Measurements from ENCODE around the gene ARSJ. TPM values are rescaled to one million over a fixed set of nuclear protein-coding genes. Genes with fewer than 3 reads are reported as not detected.
"Not testable (repeated sequence)": the region's sequence is repeated elsewhere in the genome, so short reads cannot be mapped to it uniquely, and the experiment has no call there.

Gene ARSJ
- total RNA-seq, 4 donors from 2014 or later: 1.0 to 3.3 (median 1.4) TPM

DNA sequence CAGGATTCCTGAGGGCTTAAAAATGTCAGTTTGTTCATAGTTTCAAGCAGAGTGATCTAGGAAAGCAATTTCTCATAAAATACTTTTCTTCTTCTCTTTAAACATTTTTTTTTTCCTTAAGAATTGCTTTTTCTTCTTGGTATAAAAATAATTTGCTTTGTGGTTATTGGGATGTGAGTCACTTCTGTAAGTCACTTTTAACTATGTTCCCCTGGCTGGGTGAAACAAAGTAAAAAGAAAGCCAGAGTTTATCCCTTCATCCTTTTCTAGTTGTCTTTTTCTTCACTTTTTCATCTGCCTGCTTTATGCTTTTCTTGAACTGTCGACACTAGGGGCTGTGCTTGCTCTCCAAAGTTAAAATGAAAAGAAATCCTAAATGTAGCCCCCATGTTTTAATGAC, 33.5 kb downstream of the ARSJ start:
- no peak overlapping the region for H3K4me3 ChIP-seq
- H3K4me1 ChIP-seq: peaks cover 0 to under 1% (median 0%) of the 10 kb centered on the region in 4 donors
- no peak overlapping the region for H3K27ac ChIP-seq
- no peaks in the 10 kb centered on the region for H3K36me3 ChIP-seq
- TF ChIP-seq, protein P1, sequence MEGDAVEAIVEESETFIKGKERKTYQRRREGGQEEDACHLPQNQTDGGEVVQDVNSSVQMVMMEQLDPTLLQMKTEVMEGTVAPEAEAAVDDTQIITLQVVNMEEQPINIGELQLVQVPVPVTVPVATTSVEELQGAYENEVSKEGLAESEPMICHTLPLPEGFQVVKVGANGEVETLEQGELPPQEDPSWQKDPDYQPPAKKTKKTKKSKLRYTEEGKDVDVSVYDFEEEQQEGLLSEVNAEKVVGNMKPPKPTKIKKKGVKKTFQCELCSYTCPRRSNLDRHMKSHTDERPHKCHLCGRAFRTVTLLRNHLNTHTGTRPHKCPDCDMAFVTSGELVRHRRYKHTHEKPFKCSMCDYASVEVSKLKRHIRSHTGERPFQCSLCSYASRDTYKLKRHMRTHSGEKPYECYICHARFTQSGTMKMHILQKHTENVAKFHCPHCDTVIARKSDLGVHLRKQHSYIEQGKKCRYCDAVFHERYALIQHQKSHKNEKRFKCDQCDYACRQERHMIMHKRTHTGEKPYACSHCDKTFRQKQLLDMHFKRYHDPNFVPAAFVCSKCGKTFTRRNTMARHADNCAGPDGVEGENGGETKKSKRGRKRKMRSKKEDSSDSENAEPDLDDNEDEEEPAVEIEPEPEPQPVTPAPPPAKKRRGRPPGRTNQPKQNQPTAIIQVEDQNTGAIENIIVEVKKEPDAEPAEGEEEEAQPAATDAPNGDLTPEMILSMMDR (IDR thresholded peaks at IDR 0.05): no peak
- no peak for TF ChIP-seq POLR2A (IDR thresholded peaks at IDR 0.05)
- H3K27me3 ChIP-seq: no peaks in the 10 kb centered on the region
- H3K9me3 ChIP-seq: no peaks in the 10 kb centered on the region
- no peak for DNase-seq

DNA sequence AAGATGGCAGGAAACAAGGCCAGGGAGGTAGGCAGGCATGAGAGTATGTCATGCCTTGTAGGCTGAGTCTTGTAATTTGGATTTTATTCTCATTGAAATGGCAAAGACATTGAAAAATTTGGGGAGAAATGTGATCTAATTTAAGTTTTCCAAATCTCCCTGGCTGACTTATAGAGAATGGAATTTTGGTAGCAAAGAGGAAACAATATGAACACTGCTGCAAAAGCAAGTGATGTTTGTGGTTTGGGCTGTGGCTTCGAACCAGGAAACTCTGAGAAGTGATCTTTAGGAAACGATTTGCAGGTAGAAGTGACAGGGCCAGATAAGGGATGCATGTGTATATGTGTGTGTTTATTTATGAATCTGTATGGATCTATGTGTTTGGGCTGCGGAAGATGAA, 35.6 kb downstream of the ARSJ start:
- no peak for DNase-seq
- TF ChIP-seq, protein P1 (IDR thresholded peaks at IDR 0.05): no peak
- no peak for TF ChIP-seq POLR2A (IDR thresholded peaks at IDR 0.05)
- H3K4me3 ChIP-seq: no peak overlapping the region
- H3K36me3 ChIP-seq: no peaks in the 10 kb centered on the region
- H3K9me3 ChIP-seq: no peaks in the 10 kb centered on the region
- H3K4me1 ChIP-seq: no peaks in the 10 kb centered on the region
- H3K27me3 ChIP-seq: no peaks in the 10 kb centered on the region
- no peak overlapping the region for H3K27ac ChIP-seq

DNA sequence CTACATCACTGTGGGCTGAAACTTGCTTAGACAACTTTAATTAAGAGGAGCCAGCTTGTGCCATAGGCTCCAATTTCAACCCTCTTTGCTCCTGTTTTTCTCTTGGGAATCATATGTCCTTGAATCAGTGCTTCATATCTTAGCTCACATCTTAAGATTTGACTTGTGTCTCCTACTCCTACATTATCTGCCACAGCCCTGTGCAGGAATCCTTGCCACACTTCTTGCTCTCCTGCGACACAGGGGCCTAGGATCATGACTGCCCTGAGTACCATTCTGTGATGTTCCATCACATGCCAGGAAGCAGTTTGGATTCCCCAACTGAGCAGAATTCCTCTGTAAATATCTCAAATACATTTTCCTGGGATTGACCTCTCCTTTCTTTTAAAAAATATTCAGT, 36.4 kb downstream of the ARSJ start:
- Histone ChIP-seq H3K9me3 (no peaks in the 10 kb centered on the region), H3K27me3 (no peaks in the 10 kb centered on the region), H3K4me1 (no peaks in the 10 kb centered on the region), H3K36me3 (no peaks in the 10 kb centered on the region), H3K4me3 (no peak overlapping the region), H3K27ac (no peak overlapping the region)
- DNase-seq: no peak
- TF ChIP-seq, protein P1 (IDR thresholded peaks at IDR 0.05): no peak
- no peak for TF ChIP-seq POLR2A (IDR thresholded peaks at IDR 0.05)

DNA sequence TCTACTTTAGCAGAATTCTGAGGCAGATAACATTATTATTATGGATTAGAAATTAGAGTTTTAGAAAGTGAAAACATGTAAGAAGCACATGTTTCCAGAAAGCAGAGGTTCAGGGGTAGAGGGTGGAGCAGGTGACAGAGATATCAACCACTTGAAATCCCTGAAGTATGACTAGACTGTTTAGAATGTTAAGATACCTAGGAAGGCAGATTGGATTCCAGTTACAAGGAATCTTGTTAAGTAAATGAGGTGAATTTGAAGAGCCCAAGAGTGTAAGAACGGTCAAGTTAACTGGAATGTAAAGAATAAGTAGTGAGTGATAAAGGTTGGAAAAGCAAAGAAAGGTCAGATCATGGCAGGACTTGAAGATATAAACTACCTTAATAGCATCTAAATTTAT, 37.6 kb downstream of the ARSJ start:
- H3K4me3 ChIP-seq: no peak overlapping the region
- no peak for DNase-seq
- TF ChIP-seq POLR2A (IDR thresholded peaks at IDR 0.05): no peak
- no peak overlapping the region for H3K27ac ChIP-seq
- no peaks in the 10 kb centered on the region for H3K9me3 ChIP-seq
- no peaks in the 10 kb centered on the region for H3K4me1 ChIP-seq
- H3K36me3 ChIP-seq: no peaks in the 10 kb centered on the region
- no peaks in the 10 kb centered on the region for H3K27me3 ChIP-seq

DNA sequence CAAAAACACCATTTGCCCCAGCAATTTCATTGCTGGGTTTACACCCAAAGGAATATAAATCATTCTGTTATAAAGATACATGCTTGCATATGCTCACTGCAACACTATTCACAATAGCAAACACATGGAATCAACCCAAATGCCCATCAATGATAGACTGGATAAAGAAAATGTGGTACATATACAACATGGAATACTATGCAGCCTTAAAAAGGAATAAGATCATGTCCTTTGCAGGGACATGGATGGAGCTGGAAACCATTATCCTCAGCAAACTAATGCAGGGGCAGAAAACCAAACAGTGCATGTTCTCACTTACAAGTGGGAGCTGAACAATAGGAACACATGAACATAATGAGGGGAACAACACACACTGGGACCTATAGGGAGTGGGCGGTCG, 39.3 kb downstream of the ARSJ start:
- H3K4me3 ChIP-seq, DNase-seq, H3K36me3 ChIP-seq, H3K9me3 ChIP-seq, H3K27me3 ChIP-seq, H3K4me1 ChIP-seq, H3K27ac ChIP-seq: not testable (repeated sequence)

DNA sequence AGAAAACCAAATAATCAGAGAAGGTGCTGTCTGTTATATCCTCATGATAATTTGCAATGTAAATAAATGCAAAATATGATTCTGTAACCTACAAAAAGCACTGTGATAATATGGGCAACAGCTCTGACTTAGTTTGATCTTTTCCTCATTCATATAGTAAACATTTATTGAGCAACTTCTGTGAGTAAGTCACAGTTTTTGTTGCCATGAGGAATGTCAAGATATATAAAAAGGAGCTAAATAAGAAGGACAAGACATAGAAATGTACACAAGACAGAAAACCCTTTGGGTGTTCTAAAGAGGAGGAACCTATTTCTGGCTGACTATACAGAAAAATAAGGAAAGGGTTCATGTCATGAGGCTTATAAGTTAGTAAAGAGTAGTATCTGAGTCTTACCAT, 44.3 kb downstream of the ARSJ start:
- no peak for TF ChIP-seq POLR2A (IDR thresholded peaks at IDR 0.05)
- TF ChIP-seq, protein P1 (IDR thresholded peaks at IDR 0.05): no peak
- Histone ChIP-seq H3K4me1 (no peaks in the 10 kb centered on the region), H3K36me3 (no peaks in the 10 kb centered on the region), H3K9me3 (no peaks in the 10 kb centered on the region), H3K27ac (no peak overlapping the region), H3K27me3 (no peaks in the 10 kb centered on the region), H3K4me3 (no peak overlapping the region)
- no peak for DNase-seq

DNA sequence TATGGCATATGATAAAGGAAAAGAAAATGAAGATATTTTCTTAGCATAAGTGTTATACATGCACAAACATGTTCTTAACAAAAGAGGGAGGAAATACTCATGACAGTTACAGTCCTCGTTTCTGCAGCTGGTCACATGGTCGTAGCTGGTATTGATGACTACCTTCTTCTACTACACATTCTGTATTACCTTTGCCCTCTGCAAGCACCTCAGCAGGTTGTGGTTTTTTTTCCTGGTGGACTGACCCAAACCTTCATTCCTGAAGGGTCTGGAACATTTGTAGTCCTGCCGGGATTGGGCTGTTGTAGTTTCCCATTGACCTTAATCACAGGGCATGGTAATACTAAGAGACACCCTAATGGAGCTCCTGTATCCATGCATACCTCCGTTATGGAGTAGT, 54.7 kb downstream of the ARSJ start:
- H3K9me3 ChIP-seq, H3K27ac ChIP-seq, H3K4me3 ChIP-seq, H3K36me3 ChIP-seq, H3K4me1 ChIP-seq, H3K27me3 ChIP-seq, DNase-seq: not testable (repeated sequence)

All from Peyer's patch (tissue), 4 donors.